ENCODE results near the gene CDC45.

Gene CDC45

GRCh38 chr22:19507534-19507861 lies 27.8 kb downstream of the CDC45 start:
- no peak for TF ChIP-seq CTCF (IDR thresholded peaks at IDR 0.05; ENCODE audit: low read depth, low read length)
- no peak for DNase-seq (ENCODE audit: extremely low read depth, low read depth)

- no peak for TF ChIP-seq CTCF (IDR thresholded peaks at IDR 0.05; ENCODE audit: low read depth, low read length)
- DNase-seq (ENCODE audit: extremely low read depth, low read depth) = no peak
These were observed 28.5 kb downstream of the CDC45 start for GRCh38 chr22:19508024-19508776.

GRCh38 chr22:19509191-19509590 lies 29.5 kb downstream of the CDC45 start:
- no peak for TF ChIP-seq CTCF (IDR thresholded peaks at IDR 0.05; ENCODE audit: low read depth, low read length)
- no peak for DNase-seq (ENCODE audit: extremely low read depth, low read depth)

GRCh38 chr22:19509923-19510322 lies 30.2 kb downstream of the CDC45 start:
- no peak for TF ChIP-seq CTCF (IDR thresholded peaks at IDR 0.05; ENCODE audit: low read depth, low read length)

GRCh38 chr22:19510919-19511341 lies 31.2 kb downstream of the CDC45 start:
- TF ChIP-seq CTCF (IDR thresholded peaks at IDR 0.05; ENCODE audit: low read depth, low read length) = no peak
- no peak for DNase-seq (ENCODE audit: extremely low read depth, low read depth)

More at GRCh38 chr22:19509923-19510322, 30.2 kb downstream of the CDC45 start:
- no peak for DNase-seq (ENCODE audit: extremely low read depth, low read depth)

GRCh38 chr22:19513823-19514222 lies 34.1 kb downstream of the CDC45 start:
- no peak for TF ChIP-seq CTCF (IDR thresholded peaks at IDR 0.05; ENCODE audit: low read depth, low read length)

GRCh38 chr22:19514831-19515565 lies 35.3 kb downstream of the CDC45 start:
- DNase-seq (ENCODE audit: extremely low read depth, low read depth) = no peak
- TF ChIP-seq CTCF (IDR thresholded peaks at IDR 0.05; ENCODE audit: low read depth, low read length) = no peak

More at GRCh38 chr22:19513823-19514222, 34.1 kb downstream of the CDC45 start:
- DNase-seq (ENCODE audit: extremely low read depth, low read depth) = no peak

Measured in AG09319 (cell line).